ENCODE data around the gene APOA5.
"Not testable (repeated sequence)": the region's sequence is repeated elsewhere in the genome, so short reads cannot be mapped to it uniquely, and the experiment has no call there.

APOA5 gene

GRCh38 chr11:116827461-116827860, 35.8 kb upstream of the APOA5 start:
- DNase-seq (ENCODE audit: low spot score), result no peak

- DNase-seq (ENCODE audit: low spot score), result no peak
These were observed 35.2 kb upstream of the APOA5 start for GRCh38 chr11:116826751-116827431.

GRCh38 chr11:116825854-116826750, 34.4 kb upstream of the APOA5 start:
- DNase-seq (ENCODE audit: low spot score), result no peak

- DNase-seq (ENCODE audit: low spot score), result no peak
These were observed 33.8 kb upstream of the APOA5 start for GRCh38 chr11:116825434-116825833.

GRCh38 chr11:116823031-116823843, 31.6 kb upstream of the APOA5 start, which contains the start of gene APOA4:
APOA4 (minus strand) TSS chr11:116823304; CDS start chr11:116823191, 113 bp downstream.
- no peak for DNase-seq (ENCODE audit: low spot score)

- DNase-seq (ENCODE audit: low spot score), result no peak
These were observed 30.9 kb upstream of the APOA5 start for GRCh38 chr11:116822575-116822974.

- DNase-seq (ENCODE audit: low spot score), result no peak
These were observed 29.6 kb upstream of the APOA5 start for GRCh38 chr11:116821050-116821918.

GRCh38 chr11:116819049-116819448, 27.4 kb upstream of the APOA5 start:
- DNase-seq (ENCODE audit: low spot score), result no peak

GRCh38 chr11:116814502-116814901, 22.8 kb upstream of the APOA5 start:
- no peak for DNase-seq (ENCODE audit: low spot score)

GRCh38 chr11:116813781-116814471, 22.2 kb upstream of the APOA5 start:
- no peak for DNase-seq (ENCODE audit: low spot score)

- no peak for DNase-seq (ENCODE audit: low spot score)
These were observed 21.5 kb upstream of the APOA5 start for GRCh38 chr11:116813170-116813569.

- DNase-seq (ENCODE audit: low spot score), result no peak
These were observed 20.4 kb upstream of the APOA5 start for GRCh38 chr11:116812109-116812508.

GRCh38 chr11:116811194-116811593, 19.5 kb upstream of the APOA5 start:
- no peak for DNase-seq (ENCODE audit: low spot score)

GRCh38 chr11:116808262-116809175, 16.8 kb upstream of the APOA5 start:
- DNase-seq (ENCODE audit: low spot score), result no peak

GRCh38 chr11:116807601-116808261, 16.1 kb upstream of the APOA5 start:
- no peak for DNase-seq (ENCODE audit: low spot score)

GRCh38 chr11:116804001-116804400, 12.3 kb upstream of the APOA5 start:
- no peak for DNase-seq (ENCODE audit: low spot score)

- DNase-seq (ENCODE audit: low spot score), result not testable (repeated sequence)
These were observed 10.0 kb upstream of the APOA5 start for GRCh38 chr11:116801662-116802061.

- DNase-seq (ENCODE audit: low spot score), result no peak
These were observed 8.9 kb upstream of the APOA5 start for GRCh38 chr11:116800610-116801009.

GRCh38 chr11:116798368-116798767, 6.7 kb upstream of the APOA5 start:
- no peak for DNase-seq (ENCODE audit: low spot score)
